Measurements from ENCODE around the gene HYCC2.
A peak's percentile ranks its signal among the peaks of the same experiment; 100 is the strongest.
"Not testable (repeated sequence)": the region's sequence is repeated elsewhere in the genome, so short reads cannot be mapped to it uniquely, and the experiment has no call there.

HYCC2 gene

GRCh38 chr2:201072201-201072530 lies 695 bp upstream of the HYCC2 start:
- DNase-seq (ENCODE audit: low read depth) = no peak

- no peak for DNase-seq (ENCODE audit: low read depth)
Measured at GRCh38 chr2:201070948-201071478, 458 bp downstream of the HYCC2 start.

GRCh38 chr2:201064797-201065329 lies 6.6 kb downstream of the HYCC2 start:
- no peak for DNase-seq (ENCODE audit: low read depth)

GRCh38 chr2:201063516-201063915 lies 8.0 kb downstream of the HYCC2 start:
- peak; percentile 11 for DNase-seq (ENCODE audit: low read depth)

- DNase-seq (ENCODE audit: low read depth) = no peak
Measured at GRCh38 chr2:201059961-201060755, 11.3 kb downstream of the HYCC2 start.

GRCh38 chr2:201058914-201059313 lies 12.6 kb downstream of the HYCC2 start:
- no peak for DNase-seq (ENCODE audit: low read depth)

GRCh38 chr2:201057715-201058248 lies 13.7 kb downstream of the HYCC2 start:
- DNase-seq (ENCODE audit: low read depth) = no peak

- DNase-seq (ENCODE audit: low read depth) = no peak
Measured at GRCh38 chr2:201057087-201057521, 14.4 kb downstream of the HYCC2 start.

GRCh38 chr2:201049455-201049854 lies 22.0 kb downstream of the HYCC2 start:
- DNase-seq (ENCODE audit: low read depth) = no peak

- no peak for DNase-seq (ENCODE audit: low read depth)
Measured at GRCh38 chr2:201046881-201047280, 24.6 kb downstream of the HYCC2 start.

GRCh38 chr2:201043050-201043449 lies 28.4 kb downstream of the HYCC2 start:
- DNase-seq (ENCODE audit: low read depth) = not testable (repeated sequence)

- not testable (repeated sequence) for DNase-seq (ENCODE audit: low read depth)
Measured at GRCh38 chr2:201042451-201042850, 29.0 kb downstream of the HYCC2 start.

GRCh38 chr2:201040867-201041628 lies 30.4 kb downstream of the HYCC2 start:
- no peak for DNase-seq (ENCODE audit: low read depth)

- no peak for DNase-seq (ENCODE audit: low read depth)
Measured at GRCh38 chr2:201038855-201039254, 32.6 kb downstream of the HYCC2 start.

- not testable (repeated sequence) for DNase-seq (ENCODE audit: low read depth)
Measured at GRCh38 chr2:201038361-201038760, 33.1 kb downstream of the HYCC2 start.

- DNase-seq (ENCODE audit: low read depth) = not testable (repeated sequence)
Measured at GRCh38 chr2:201034355-201034754, 37.1 kb downstream of the HYCC2 start.

GRCh38 chr2:201024518-201024917 lies 47.0 kb downstream of the HYCC2 start:
- no peak for DNase-seq (ENCODE audit: low read depth)

GRCh38 chr2:201021914-201022313 lies 49.6 kb downstream of the HYCC2 start:
- no peak for DNase-seq (ENCODE audit: low read depth)

Measured in activated T-cell treated with anti-CD3 and anti-CD28 coated beads for 24 hours (primary cell).